Activated CD4-positive, alpha-beta T cell treated with anti-CD3 and anti-CD28 coated beads for 1 hour (primary cell): Measurements from ENCODE around the gene ANAPC2.

ENCODE experiments used
- DNase-seq: peaks from one replicate; pipeline ENCODE4 v3.0.0-alpha.2; 2020

ANAPC2 gene

GRCh38 chr9:137173796-137174664 is 14.3 kb downstream of the ANAPC2 start:
- DNase-seq = no peak

GRCh38 chr9:137172901-137173795 is 15.2 kb downstream of the ANAPC2 start:
- DNase-seq = no peak

- no peak for DNase-seq
Measured at GRCh38 chr9:137171149-137171900, 17.0 kb downstream of the ANAPC2 start.

GRCh38 chr9:137170486-137171148 is 17.7 kb downstream of the ANAPC2 start:
- no peak for DNase-seq

GRCh38 chr9:137169896-137170358 is 18.4 kb downstream of the ANAPC2 start, which contains the start of gene LRRC26:
LRRC26 (minus strand) TSS chr9:137170051; CDS start chr9:137169943, 108 bp downstream.
- no peak for DNase-seq

GRCh38 chr9:137168904-137169856 is 19.2 kb downstream of the ANAPC2 start:
- DNase-seq = no peak

GRCh38 chr9:137168573-137168903 is 19.8 kb downstream of the ANAPC2 start:
- no peak for DNase-seq

- DNase-seq = no peak
Measured at GRCh38 chr9:137167747-137168572, 20.4 kb downstream of the ANAPC2 start.

GRCh38 chr9:137167277-137167746 is 21.0 kb downstream of the ANAPC2 start:
- DNase-seq = no peak

- no peak for DNase-seq
Measured at GRCh38 chr9:137166380-137167229, 21.8 kb downstream of the ANAPC2 start.

- no peak for DNase-seq
Measured at GRCh38 chr9:137165250-137165836, 23.0 kb downstream of the ANAPC2 start.

GRCh38 chr9:137164370-137165249 is 23.8 kb downstream of the ANAPC2 start:
- DNase-seq = no peak

- DNase-seq = no peak
Measured at GRCh38 chr9:137163805-137164204, 24.6 kb downstream of the ANAPC2 start.

GRCh38 chr9:137163365-137163715 is 25.0 kb downstream of the ANAPC2 start:
- DNase-seq = no peak

GRCh38 chr9:137162505-137163364 is 25.6 kb downstream of the ANAPC2 start:
- no peak for DNase-seq
